ENCODE data around the gene RABGEF1.

Gene RABGEF1

GRCh38 chr7:66747385-66747784 lies 6.9 kb downstream of the RABGEF1 start:
- Histone ChIP-seq H4K8ac (ENCODE audit: low read depth, low read length) (no peak overlapping the region), H3K27ac (ENCODE audit: low read depth, low read length) (no peak overlapping the region)

DNA sequence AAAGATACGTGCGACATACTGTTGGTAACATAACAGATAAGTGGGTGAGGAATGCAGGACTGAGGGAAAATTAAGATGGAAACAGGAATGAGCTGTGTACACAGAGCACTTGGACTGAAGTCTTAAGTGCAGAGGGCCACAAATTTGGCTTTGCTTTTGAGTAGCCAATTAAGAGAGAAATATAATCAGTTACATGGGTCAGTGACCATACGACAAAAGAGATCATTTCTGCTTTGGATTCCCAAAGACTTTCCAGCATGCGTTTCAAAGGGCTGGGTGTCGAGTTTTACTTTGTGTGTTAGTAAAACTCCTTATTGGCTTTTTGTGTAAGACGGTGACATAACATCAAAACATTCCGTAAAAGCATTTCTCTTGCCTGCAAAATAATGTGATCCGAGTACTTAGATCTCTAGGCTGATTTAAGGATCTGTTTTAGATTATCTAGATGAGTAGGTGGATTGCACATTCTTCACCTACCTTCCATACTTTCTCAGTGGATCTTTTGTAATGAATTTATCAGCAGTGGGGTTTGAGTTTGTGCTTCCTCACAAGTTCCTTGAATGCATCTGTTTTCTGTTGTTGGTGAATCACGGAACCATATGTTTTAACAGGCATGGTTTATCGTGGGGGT lies 7.5 kb downstream of the RABGEF1 start:
- Histone ChIP-seq H3K4ac (ENCODE audit: low read depth, low read length) (no peak overlapping the region), H3K4me3 (ENCODE audit: low read depth, low read length) (no peak overlapping the region), H2BK12ac (ENCODE audit: low read length) (no peak overlapping the region), H3K36me3 (ENCODE audit: control insufficient read depth in 1 of 2, insufficient read depth in 2 of 2, low read length in 2 of 2) (peaks cover 0 to 1% of the 10 kb centered on the region in 2 experiments), H3K27ac (ENCODE audit: low read depth, low read length) (no peak overlapping the region), H2BK120ac (ENCODE audit: insufficient read depth, low read length, poor library complexity) (no peak overlapping the region), H2AK5ac (ENCODE audit: low read length) (no peak overlapping the region), H3K27me3 (ENCODE audit: insufficient read depth, low read length) (no peaks in the 10 kb centered on the region), H3K14ac (ENCODE audit: low read length) (no peak overlapping the region), H3K4me1 (ENCODE audit: control insufficient read depth in 1 of 2, insufficient read depth in 2 of 2, low read length in 2 of 2) (no peaks in the 10 kb centered on the region), H3K79me2 (ENCODE audit: control insufficient read depth, insufficient read depth, low read length, poor library complexity) (peaks cover 8% of the 10 kb centered on the region), H3K18ac (ENCODE audit: low read length) (no peak overlapping the region), H4K8ac (ENCODE audit: low read depth, low read length) (no peak overlapping the region), H3K9me3 (ENCODE audit: insufficient read depth, low read depth, low read length) (no peaks in the 10 kb centered on the region), H3K79me1 (ENCODE audit: low read length) (no peaks in the 10 kb centered on the region), H2AFZ (ENCODE audit: insufficient read depth, low read length, poor library complexity) (no peak overlapping the region), H4K91ac (ENCODE audit: low read depth, low read length) (no peak overlapping the region), H3K23ac (ENCODE audit: low read length) (no peak overlapping the region), H3K9ac (ENCODE audit: low read length) (no peak overlapping the region), H3K4me2 (ENCODE audit: low read length) (no peak overlapping the region), H2BK5ac (ENCODE audit: low read depth, low read length, poor library complexity) (no peak overlapping the region), H4K12ac (ENCODE audit: low read depth, low read length) (no peak overlapping the region)
- peak in 1 of 2 donors; percentile 79 for DNase-seq
- WGBS (ENCODE audit: extremely low coverage, insufficient coverage, insufficient read length), result no CpG with 5 or more reads among the region's 10 CpGs

More at GRCh38 chr7:66747385-66747784, 6.9 kb downstream of the RABGEF1 start:
- no peak for DNase-seq
- no CpG with 5 or more reads among the region's 2 CpGs for WGBS (ENCODE audit: extremely low coverage, insufficient coverage, insufficient read length)
- no peaks in the 10 kb centered on the region for H3K79me1 ChIP-seq (ENCODE audit: low read length)
- H3K27me3 ChIP-seq (ENCODE audit: insufficient read depth, low read length), result no peaks in the 10 kb centered on the region
- no peak overlapping the region for H2AFZ ChIP-seq (ENCODE audit: insufficient read depth, low read length, poor library complexity)
- no peak overlapping the region for H3K9ac ChIP-seq (ENCODE audit: low read length)
- no peak overlapping the region for H3K4me3 ChIP-seq (ENCODE audit: low read depth, low read length)
- H3K4ac ChIP-seq (ENCODE audit: low read depth, low read length), result no peak overlapping the region
- peaks cover 8% of the 10 kb centered on the region for H3K79me2 ChIP-seq (ENCODE audit: control insufficient read depth, insufficient read depth, low read length, poor library complexity)
- H4K12ac ChIP-seq (ENCODE audit: low read depth, low read length), result no peak overlapping the region
- no peak overlapping the region for H3K18ac ChIP-seq (ENCODE audit: low read length)
- peaks cover 1% of the 10 kb centered on the region in 2 experiments for H3K36me3 ChIP-seq (ENCODE audit: control insufficient read depth in 1 of 2, insufficient read depth in 2 of 2, low read length in 2 of 2)
- H3K23ac ChIP-seq (ENCODE audit: low read length), result no peak overlapping the region
- H2BK5ac ChIP-seq (ENCODE audit: low read depth, low read length, poor library complexity), result no peak overlapping the region
- no peak overlapping the region for H3K14ac ChIP-seq (ENCODE audit: low read length)
- H3K4me2 ChIP-seq (ENCODE audit: low read length), result no peak overlapping the region
- H2BK120ac ChIP-seq (ENCODE audit: insufficient read depth, low read length, poor library complexity), result no peak overlapping the region
- no peak overlapping the region for H4K91ac ChIP-seq (ENCODE audit: low read depth, low read length)
- H2AK5ac ChIP-seq (ENCODE audit: low read length), result no peak overlapping the region
- H3K4me1 ChIP-seq (ENCODE audit: control insufficient read depth in 1 of 2, insufficient read depth in 2 of 2, low read length in 2 of 2), result peaks cover 0 to 2% of the 10 kb centered on the region in 2 experiments
- H2BK12ac ChIP-seq (ENCODE audit: low read length), result no peak overlapping the region
- no peaks in the 10 kb centered on the region for H3K9me3 ChIP-seq (ENCODE audit: insufficient read depth, low read depth, low read length)

DNA sequence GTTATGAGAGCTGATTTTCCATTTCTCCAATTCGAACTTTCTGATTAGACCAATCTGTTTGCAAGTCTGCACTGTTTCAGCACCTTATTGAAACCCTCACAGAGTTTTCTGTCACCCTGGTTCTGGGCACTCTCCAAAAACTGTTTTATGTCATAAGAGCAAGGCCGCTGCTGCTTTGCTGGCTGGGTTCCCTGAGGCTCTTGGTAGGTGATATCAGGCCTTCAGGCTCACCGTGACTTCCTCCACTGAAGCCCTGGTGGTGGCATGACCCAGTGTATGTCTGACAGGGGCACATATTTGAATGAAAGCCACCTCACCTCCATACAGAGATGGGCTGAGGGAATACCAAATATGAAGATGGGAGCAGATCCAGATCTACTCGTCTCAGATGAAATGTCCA lies 8.3 kb downstream of the RABGEF1 start:
- no peak overlapping the region for H3K14ac ChIP-seq (ENCODE audit: low read length)
- no peak overlapping the region for H3K23ac ChIP-seq (ENCODE audit: low read length)
- no peak overlapping the region for H2BK12ac ChIP-seq (ENCODE audit: low read length)
- H2AFZ ChIP-seq (ENCODE audit: insufficient read depth, low read length, poor library complexity), result no peak overlapping the region
- H4K8ac ChIP-seq (ENCODE audit: low read depth, low read length), result no peak overlapping the region
- H2AK5ac ChIP-seq (ENCODE audit: low read length), result no peak overlapping the region
- no peak for DNase-seq
- no peak overlapping the region for H2BK5ac ChIP-seq (ENCODE audit: low read depth, low read length, poor library complexity)
- H4K12ac ChIP-seq (ENCODE audit: low read depth, low read length), result no peak overlapping the region
- H3K4me3 ChIP-seq (ENCODE audit: low read depth, low read length), result no peak overlapping the region
- no peaks in the 10 kb centered on the region for H3K79me1 ChIP-seq (ENCODE audit: low read length)
- H3K9me3 ChIP-seq (ENCODE audit: insufficient read depth, low read depth, low read length), result no peaks in the 10 kb centered on the region
- no peak overlapping the region for H3K9ac ChIP-seq (ENCODE audit: low read length)
- H3K27me3 ChIP-seq (ENCODE audit: insufficient read depth, low read length), result no peaks in the 10 kb centered on the region
- no CpG with 5 or more reads among the region's 4 CpGs for WGBS (ENCODE audit: extremely low coverage, insufficient coverage, insufficient read length)
- H3K18ac ChIP-seq (ENCODE audit: low read length), result no peak overlapping the region
- no peak overlapping the region for H3K27ac ChIP-seq (ENCODE audit: low read depth, low read length)
- H3K79me2 ChIP-seq (ENCODE audit: control insufficient read depth, insufficient read depth, low read length, poor library complexity), result peaks cover 6% of the 10 kb centered on the region
- peak overlapping the region; percentile 57 for H3K4ac ChIP-seq (ENCODE audit: low read depth, low read length)
- H4K91ac ChIP-seq (ENCODE audit: low read depth, low read length), result no peak overlapping the region
- peaks cover 0 to 1% of the 10 kb centered on the region in 2 experiments for H3K36me3 ChIP-seq (ENCODE audit: control insufficient read depth in 1 of 2, insufficient read depth in 2 of 2, low read length in 2 of 2)
- H3K4me2 ChIP-seq (ENCODE audit: low read length), result no peak overlapping the region
- H3K4me1 ChIP-seq (ENCODE audit: control insufficient read depth in 1 of 2, insufficient read depth in 2 of 2, low read length in 2 of 2), result no peaks in the 10 kb centered on the region
- H2BK120ac ChIP-seq (ENCODE audit: insufficient read depth, low read length, poor library complexity), result no peak overlapping the region

DNA sequence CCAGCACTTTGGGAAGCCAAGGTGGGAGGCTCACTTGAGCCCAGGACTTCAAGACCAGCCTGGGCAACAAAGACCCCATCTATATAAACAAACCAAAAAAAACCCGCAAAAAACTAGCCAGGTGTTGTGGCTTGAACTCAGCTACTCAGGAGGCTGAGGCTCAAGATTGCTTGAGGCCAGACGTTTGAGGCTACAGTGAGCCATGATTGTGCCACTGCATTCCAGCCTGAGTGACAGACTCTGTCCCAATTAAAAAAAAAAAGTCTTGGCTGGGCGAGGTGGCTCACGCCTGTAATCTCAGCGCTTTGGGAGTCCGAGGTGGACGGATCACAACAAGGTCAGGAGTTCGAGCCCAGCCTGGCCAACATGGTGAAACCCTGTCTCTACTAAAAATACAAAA lies 11.4 kb downstream of the RABGEF1 start:
- H3K23ac ChIP-seq (ENCODE audit: low read length), result no peak overlapping the region
- no peak overlapping the region for H2AK5ac ChIP-seq (ENCODE audit: low read length)
- no peak overlapping the region for H3K4me2 ChIP-seq (ENCODE audit: low read length)
- no peak overlapping the region for H3K18ac ChIP-seq (ENCODE audit: low read length)
- no peak overlapping the region for H2BK12ac ChIP-seq (ENCODE audit: low read length)
- H3K27ac ChIP-seq (ENCODE audit: low read depth, low read length), result no peak overlapping the region
- no peaks in the 10 kb centered on the region for H3K4me1 ChIP-seq (ENCODE audit: control insufficient read depth in 1 of 2, insufficient read depth in 2 of 2, low read length in 2 of 2)
- peak overlapping the region; percentile 71 for H3K4ac ChIP-seq (ENCODE audit: low read depth, low read length)
- no peak overlapping the region for H2BK120ac ChIP-seq (ENCODE audit: insufficient read depth, low read length, poor library complexity)
- H2BK5ac ChIP-seq (ENCODE audit: low read depth, low read length, poor library complexity), result no peak overlapping the region
- H3K4me3 ChIP-seq (ENCODE audit: low read depth, low read length), result no peak overlapping the region
- DNase-seq, result peak; percentile 54 to 69
- H4K91ac ChIP-seq (ENCODE audit: low read depth, low read length), result no peak overlapping the region
- H3K9ac ChIP-seq (ENCODE audit: low read length), result no peak overlapping the region
- H3K79me1 ChIP-seq (ENCODE audit: low read length), result no peaks in the 10 kb centered on the region
- H3K14ac ChIP-seq (ENCODE audit: low read length), result no peak overlapping the region
- H4K12ac ChIP-seq (ENCODE audit: low read depth, low read length), result no peak overlapping the region
- no CpG with 5 or more reads among the region's 8 CpGs for WGBS (ENCODE audit: extremely low coverage, insufficient coverage, insufficient read length)
- H2AFZ ChIP-seq (ENCODE audit: insufficient read depth, low read length, poor library complexity), result no peak overlapping the region
- peaks cover 3% of the 10 kb centered on the region for H3K79me2 ChIP-seq (ENCODE audit: control insufficient read depth, insufficient read depth, low read length, poor library complexity)
- H3K9me3 ChIP-seq (ENCODE audit: insufficient read depth, low read depth, low read length), result no peaks in the 10 kb centered on the region
- H3K27me3 ChIP-seq (ENCODE audit: insufficient read depth, low read length), result no peaks in the 10 kb centered on the region
- H3K36me3 ChIP-seq (ENCODE audit: control insufficient read depth in 1 of 2, insufficient read depth in 2 of 2, low read length in 2 of 2), result peaks cover 1 to 2% of the 10 kb centered on the region in 2 experiments
- H4K8ac ChIP-seq (ENCODE audit: low read depth, low read length), result no peak overlapping the region

Measured in trophoblast cell (in vitro differentiated cells and primary cell).